Stimulated activated CD8-positive, alpha-beta memory T cell treated with anti-CD3 and anti-CD28 coated beads, Interleukin-15, amount 100 ng/mL, for 48 hours (primary cell): ENCODE data around the gene NR0B1.

ENCODE experiments used
- DNase-seq, 2 donors: peaks; one replicate each; pipeline ENCODE4 v3.0.0-alpha.2; 2020; ENCODE audit warnings: low read depth in 2 of 2

Gene NR0B1

GRCh38 chrX:30275498-30275897, 33.7 kb downstream of the NR0B1 start:
- no peak for DNase-seq

- no peak for DNase-seq
Observed at GRCh38 chrX:30270639-30271038, 38.6 kb downstream of the NR0B1 start.

GRCh38 chrX:30262763-30263162, 46.4 kb downstream of the NR0B1 start:
- no peak for DNase-seq

GRCh38 chrX:30261012-30261411, 48.2 kb downstream of the NR0B1 start:
- no peak for DNase-seq

- DNase-seq = no peak
Observed at GRCh38 chrX:30259927-30260326, 49.3 kb downstream of the NR0B1 start.
